ENCODE measurements around the gene IBA57. TPM values are rescaled to one million over a fixed set of nuclear protein-coding genes. Genes with fewer than 3 reads are reported as not detected.
"Not testable (repeated sequence)": the region's sequence is repeated elsewhere in the genome, so short reads cannot be mapped to it uniquely, and the experiment has no call there.

The IBA57 gene
- total and polyA plus RNA-seq, 5 experiments from 2014 or later, result 3.3 to 12.3 (median 4.2) TPM

GRCh38 chr1:228177183-228177475 lies 11.5 kb downstream of the IBA57 start:
- peaks cover 5 to 13% (median 10%) of the 10 kb centered on the region in 4 donors for H3K4me1 Mint-ChIP-seq
- H3K9me3 Mint-ChIP-seq, result no peaks in the 10 kb centered on the region
- DNase-seq (no peak), ATAC-seq (no peak)
- POLR2A ChIA-PET, result no interaction called here
- no peaks in the 10 kb centered on the region for H3K27me3 Mint-ChIP-seq
- H3K4me3 Mint-ChIP-seq, result no peak overlapping the region
- peaks cover 0 to 8% (median 0%) of the 10 kb centered on the region in 3 donors for H3K36me3 Mint-ChIP-seq
- H3K27ac Mint-ChIP-seq, result peak overlapping the region in 2 of 10 donors; percentile 12 to 31

GRCh38 chr1:228177721-228178710 lies 12.4 kb downstream of the IBA57 start:
- peak overlapping the region in 6 of 10 donors; percentile 31 to 77 (median 53) for H3K27ac Mint-ChIP-seq
- POLR2A ChIA-PET, result interaction anchor here (1.5 kb wide), 1 partner anchor 10 kb away, joined by 4 read pairs; no protein-coding TSS in a partner anchor

GRCh38 chr1:228178737-228179684 lies 13.4 kb downstream of the IBA57 start:
- POLR2A ChIA-PET, result interaction anchor here (0.6 to 1.5 kb wide), 3 partner anchors 11 to 380 kb away, joined by 3 to 5 read pairs (median 4); partner anchors contain the start of gene IBA57
- Mint-ChIP-seq H3K4me1 (peaks cover 0 to 8% (median 4%) of the 10 kb centered on the region in 4 donors), H3K27me3 (no peaks in the 10 kb centered on the region), H3K9me3 (no peaks in the 10 kb centered on the region), H3K4me3 (no peak overlapping the region), H3K36me3 (peaks cover 0 to 8% (median 0%) of the 10 kb centered on the region in 3 donors), H3K27ac (peak overlapping the region in 5 of 10 donors; percentile 19 to 73 (median 49))
- no peak for ATAC-seq
- DNase-seq, result no peak

More at GRCh38 chr1:228177721-228178710, 12.4 kb downstream of the IBA57 start:
- ATAC-seq (no peak), DNase-seq (no peak)
- Mint-ChIP-seq H3K4me3 (peak overlapping the region in 1 of 10 donors; percentile 45), H3K9me3 (no peaks in the 10 kb centered on the region), H3K27me3 (no peaks in the 10 kb centered on the region), H3K36me3 (peaks cover 0 to 8% (median 0%) of the 10 kb centered on the region in 3 donors), H3K4me1 (peaks cover under 1 to 8% (median 4%) of the 10 kb centered on the region in 4 donors)

GRCh38 chr1:228180271-228180958 lies 14.8 kb downstream of the IBA57 start:
- H3K4me3 Mint-ChIP-seq, result peak overlapping the region in 1 of 10 donors; percentile 7
- H3K4me1 Mint-ChIP-seq, result peaks cover 3 to 11% (median 7%) of the 10 kb centered on the region in 4 donors
- no peaks in the 10 kb centered on the region for H3K27me3 Mint-ChIP-seq
- peak overlapping the region in 2 of 10 donors; percentile 26 to 56 for H3K27ac Mint-ChIP-seq
- peak; percentile 57 to 62 for ATAC-seq
- H3K9me3 Mint-ChIP-seq, result no peaks in the 10 kb centered on the region
- DNase-seq, result no peak
- H3K36me3 Mint-ChIP-seq, result peaks cover 0 to 8% (median 0%) of the 10 kb centered on the region in 3 donors
- POLR2A ChIA-PET, result interaction anchor here (0.7 to 1.0 kb wide), 3 partner anchors 15 to 366 kb away, joined by 3 read pairs; partner anchors contain the start of gene IBA57

- Mint-ChIP-seq H3K4me3 (no peak overlapping the region), H3K9me3 (no peaks in the 10 kb centered on the region), H3K4me1 (peaks cover 8 to 18% (median 12%) of the 10 kb centered on the region in 4 donors), H3K27me3 (no peaks in the 10 kb centered on the region), H3K36me3 (peaks cover 0 to 8% (median 0%) of the 10 kb centered on the region in 3 donors), H3K27ac (peak overlapping the region in 1 of 10 donors; percentile 31)
- ATAC-seq (no peak), DNase-seq (no peak)
- POLR2A ChIA-PET, result interaction anchor here (0.7 to 1.0 kb wide), 2 partner anchors 16 to 365 kb away, joined by 3 read pairs; partner anchors contain the start of gene IBA57
Measured at GRCh38 chr1:228180959-228181644, 15.5 kb downstream of the IBA57 start.

- POLR2A ChIA-PET, result interaction anchor here (1.0 kb wide), 1 partner anchor 16 kb away, joined by 3 read pairs; the partner anchor contains the start of gene IBA57
Measured at GRCh38 chr1:228181645-228182034, 16.0 kb downstream of the IBA57 start.

GRCh38 chr1:228182296-228183030 lies 16.9 kb downstream of the IBA57 start:
- Mint-ChIP-seq H3K4me3 (peak overlapping the region in 1 of 10 donors; percentile 26), H3K27me3 (no peaks in the 10 kb centered on the region), H3K4me1 (peaks cover 8 to 19% (median 14%) of the 10 kb centered on the region in 4 donors), H3K36me3 (peaks cover 0 to 6% (median 0%) of the 10 kb centered on the region in 3 donors), H3K27ac (peak overlapping the region in 1 of 10 donors; percentile 53), H3K9me3 (no peaks in the 10 kb centered on the region)
- ATAC-seq, result no peak
- POLR2A ChIA-PET, result no interaction called here
- no peak for DNase-seq

More at GRCh38 chr1:228181645-228182034, 16.0 kb downstream of the IBA57 start:
- Mint-ChIP-seq H3K27ac (peak overlapping the region in 1 of 10 donors; percentile 22), H3K36me3 (peaks cover 0 to 6% (median 0%) of the 10 kb centered on the region in 3 donors), H3K4me3 (no peak overlapping the region), H3K27me3 (no peaks in the 10 kb centered on the region), H3K9me3 (no peaks in the 10 kb centered on the region), H3K4me1 (peaks cover 8 to 19% (median 14%) of the 10 kb centered on the region in 4 donors)
- no peak for ATAC-seq
- DNase-seq, result no peak

GRCh38 chr1:228184152-228184551 lies 18.5 kb downstream of the IBA57 start:
- POLR2A ChIA-PET, result no interaction called here
- Mint-ChIP-seq H3K36me3 (no peaks in the 10 kb centered on the region), H3K4me3 (no peak overlapping the region), H3K27me3 (no peaks in the 10 kb centered on the region), H3K27ac (peak overlapping the region in 2 of 10 donors; percentile 38 to 40), H3K9me3 (no peaks in the 10 kb centered on the region), H3K4me1 (peaks cover 8 to 21% (median 13%) of the 10 kb centered on the region in 4 donors)
- no peak for ATAC-seq
- no peak for DNase-seq

GRCh38 chr1:228185641-228185965 lies 20.0 kb downstream of the IBA57 start:
- Mint-ChIP-seq H3K9me3 (no peaks in the 10 kb centered on the region), H3K27ac (peak overlapping the region in 7 of 10 donors; percentile 24 to 89 (median 61)), H3K4me3 (peak overlapping the region in 3 of 10 donors; percentile 7 to 32 (median 7)), H3K4me1 (peaks cover 6 to 23% (median 13%) of the 10 kb centered on the region in 4 donors), H3K27me3 (no peaks in the 10 kb centered on the region), H3K36me3 (no peaks in the 10 kb centered on the region)
- peak; percentile 55 to 82 for ATAC-seq
- POLR2A ChIA-PET, result no interaction called here
- no peak for DNase-seq

GRCh38 chr1:228188249-228188648 lies 22.6 kb downstream of the IBA57 start:
- peaks cover 6 to 19% (median 13%) of the 10 kb centered on the region in 4 donors for H3K4me1 Mint-ChIP-seq

GRCh38 chr1:228190182-228190581 lies 24.6 kb downstream of the IBA57 start:
- H3K27me3 Mint-ChIP-seq, result no peaks in the 10 kb centered on the region
- H3K4me3 Mint-ChIP-seq, result no peak overlapping the region
- H3K9me3 Mint-ChIP-seq, result no peaks in the 10 kb centered on the region
- peaks cover 6 to 18% (median 12%) of the 10 kb centered on the region in 4 donors for H3K4me1 Mint-ChIP-seq
- POLR2A ChIA-PET, result no interaction called here
- H3K36me3 Mint-ChIP-seq, result no peaks in the 10 kb centered on the region
- no peak overlapping the region for H3K27ac Mint-ChIP-seq
- no peak for DNase-seq
- no peak for ATAC-seq

More at GRCh38 chr1:228188249-228188648, 22.6 kb downstream of the IBA57 start:
- ATAC-seq, H3K9me3 Mint-ChIP-seq, H3K27me3 Mint-ChIP-seq, DNase-seq, H3K36me3 Mint-ChIP-seq, POLR2A ChIA-PET, H3K4me3 Mint-ChIP-seq: not testable (repeated sequence)
- peak overlapping the region in 1 of 10 donors; percentile 9 for H3K27ac Mint-ChIP-seq

Measured in naive thymus-derived CD8-positive, alpha-beta T cell (primary cell).